Activated naive CD8-positive, alpha-beta T cell treated with anti-CD3 and anti-CD28 coated beads, Interleukin-2, amount 10 ng/mL, durations not matched to agents 7 days and 5 days (primary cell): ENCODE measurements around the gene TRA2B. TPM values are rescaled to one million over a fixed set of nuclear protein-coding genes. Genes with fewer than 3 reads are reported as not detected.

ENCODE experiments used
- ATAC-seq: fragments of 150-1000 bp; cut with Tn5 transposase; one replicate; pipeline ENCODE4 v1.10.0; 2021; ENCODE audit warnings: low read depth, moderate library complexity
- POLR2A ChIA-PET: fragments of 350-600 bp; sonication (Branson Sonifier 250); formaldehyde crosslinking; loops from one replicate; lab custom pipeline; 2021; ENCODE audit warnings: antibody characterized with exemption; lab: Charles Lee
- DNase-seq: peaks from one replicate; pipeline ENCODE4 v3.0.0; 2021
- H3K27ac Mint-ChIP-seq: one replicate; pipeline ENCODE4 v1.8.0; 2022; ENCODE audit warnings: mild to moderate bottlenecking, mixed read lengths
- H3K27me3 Mint-ChIP-seq: one replicate; pipeline ENCODE4 v1.8.0; 2022; ENCODE audit warnings: mild to moderate bottlenecking, moderate library complexity, mixed read lengths
- H3K36me3 Mint-ChIP-seq: one replicate; pipeline ENCODE4 v1.8.0; 2021; ENCODE audit warnings: mild to moderate bottlenecking, mixed read lengths
- H3K4me1 Mint-ChIP-seq: one replicate; pipeline ENCODE4 v1.8.0; 2021; ENCODE audit warnings: mixed read lengths
- H3K4me3 Mint-ChIP-seq: one replicate; pipeline ENCODE4 v1.8.0; 2022; ENCODE audit warnings: mild to moderate bottlenecking, moderate library complexity, mixed read lengths
- H3K9me3 Mint-ChIP-seq: one replicate; pipeline ENCODE4 v1.8.0; 2021; ENCODE audit warnings: mixed read lengths
- total RNA-seq, 2 experiments: library from RNA; stranded (reverse); gene quantifications; one replicate each; pipeline ENCODE4 v1.2.3, GENCODE V29; 2021

The TRA2B gene
- total RNA-seq, 2 experiments from 2014 or later = 222 to 243 TPM

DNA sequence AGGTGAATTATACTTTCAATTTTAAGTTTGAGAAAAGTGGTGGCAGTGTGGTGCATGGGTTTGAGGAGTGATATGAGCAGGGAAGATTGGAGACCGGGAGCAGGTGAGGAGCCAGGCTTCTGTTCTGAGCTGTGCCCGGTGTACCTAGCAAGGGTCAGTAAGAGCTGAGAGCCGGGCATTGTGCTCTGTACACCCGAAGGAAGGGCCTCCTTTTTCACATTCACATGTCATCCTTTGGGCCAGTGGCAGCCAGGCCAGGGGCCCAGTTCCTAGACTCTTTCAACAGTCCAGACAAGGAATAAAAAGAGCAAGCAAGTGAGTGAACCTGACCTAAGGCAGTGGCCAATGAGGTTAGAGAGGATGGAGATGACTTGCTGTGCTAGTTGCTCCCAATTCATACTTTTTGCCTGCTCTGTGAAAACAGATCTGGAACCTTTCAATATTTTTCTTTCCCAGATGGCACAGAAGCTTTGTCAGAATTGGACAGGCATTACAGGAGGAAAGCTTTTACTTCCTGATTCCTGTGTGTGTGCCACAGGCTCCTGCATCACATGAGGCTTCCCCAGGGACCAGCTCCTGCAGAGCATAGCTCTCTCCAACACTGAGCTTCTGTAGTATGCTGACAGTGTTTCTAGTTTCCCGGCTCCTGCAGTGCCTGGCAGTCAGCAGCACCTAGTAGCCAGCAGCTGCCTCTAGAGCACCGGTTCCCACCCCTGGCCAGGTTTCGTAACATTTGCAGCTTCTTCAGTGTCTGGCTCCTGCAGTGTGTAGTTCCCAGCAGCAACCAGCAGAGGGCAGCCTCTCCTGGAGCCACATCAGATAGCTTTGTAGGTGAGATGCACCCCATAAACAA is 5.3 kb upstream of the TRA2B start:
- Mint-ChIP-seq H3K27me3 (peaks cover 15% of the 10 kb centered on the region), H3K27ac (peak overlapping the region; percentile 67), H3K9me3 (peaks cover 5% of the 10 kb centered on the region), H3K4me3 (peak overlapping the region; percentile 59), H3K36me3 (peaks cover 7% of the 10 kb centered on the region), H3K4me1 (peaks cover 18% of the 10 kb centered on the region)
- DNase-seq (peak; percentile 87), ATAC-seq (peak; percentile 95)
- POLR2A ChIA-PET = interaction anchor here (0.6 to 1.9 kb wide), 7 partner anchors 11 to 840 kb away, joined by 3 to 8 read pairs (median 4); partner anchors contain the start of genes EIF4A2 and SENP2

GRCh38 chr3:185942396-185942795 is 4.6 kb upstream of the TRA2B start:
- Mint-ChIP-seq H3K27me3 (peaks cover 12% of the 10 kb centered on the region), H3K9me3 (peaks cover 6% of the 10 kb centered on the region), H3K27ac (peak overlapping the region; percentile 0), H3K36me3 (peaks cover 12% of the 10 kb centered on the region), H3K4me3 (peak overlapping the region; percentile 17), H3K4me1 (peaks cover 18% of the 10 kb centered on the region)
- no peak for ATAC-seq
- DNase-seq = no peak
- POLR2A ChIA-PET = interaction anchor here (1.9 kb wide), 1 partner anchor 841 kb away, joined by 8 read pairs; the partner anchor contains the start of gene EIF4A2

DNA sequence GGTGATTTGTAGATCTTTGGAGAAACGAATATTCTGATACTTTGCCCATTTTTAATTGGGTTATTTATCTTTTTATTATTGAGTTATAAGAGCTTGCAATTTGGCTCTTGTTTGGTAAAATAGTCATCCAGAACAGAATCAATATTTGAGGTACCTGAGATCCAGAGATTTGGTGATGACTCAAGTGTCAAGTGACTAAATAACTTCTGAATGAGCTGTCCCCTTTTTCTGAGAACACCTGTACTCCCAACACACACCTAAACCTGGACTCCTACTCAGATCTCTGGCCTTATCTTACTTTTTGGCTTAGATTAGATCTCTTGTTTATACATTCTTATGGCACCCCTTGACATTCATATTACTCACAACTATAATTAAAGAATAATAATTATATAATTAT is 3.1 kb upstream of the TRA2B start:
- Mint-ChIP-seq H3K4me1 (peaks cover 18% of the 10 kb centered on the region), H3K27ac (no peak overlapping the region), H3K4me3 (no peak overlapping the region), H3K27me3 (peaks cover 6% of the 10 kb centered on the region), H3K36me3 (peaks cover 20% of the 10 kb centered on the region), H3K9me3 (peaks cover 6% of the 10 kb centered on the region)
- POLR2A ChIA-PET = no interaction called here
- ATAC-seq = no peak
- no peak for DNase-seq

GRCh38 chr3:185939721-185940120 is 1.9 kb upstream of the TRA2B start:
- Mint-ChIP-seq H3K4me3 (no peak overlapping the region), H3K4me1 (peaks cover 29% of the 10 kb centered on the region), H3K9me3 (peaks cover 6% of the 10 kb centered on the region), H3K27ac (peak overlapping the region; percentile 43), H3K27me3 (peaks cover 6% of the 10 kb centered on the region), H3K36me3 (peaks cover 33% of the 10 kb centered on the region)
- DNase-seq = no peak
- no peak for ATAC-seq
- POLR2A ChIA-PET = no interaction called here

- peaks cover 6% of the 10 kb centered on the region for H3K9me3 Mint-ChIP-seq
- H3K4me1 Mint-ChIP-seq = peaks cover 39% of the 10 kb centered on the region
- DNase-seq = peak; percentile 89
- peaks cover 6% of the 10 kb centered on the region for H3K27me3 Mint-ChIP-seq
- peak overlapping the region; percentile 99 for H3K4me3 Mint-ChIP-seq
- peak overlapping the region; percentile 100 for H3K27ac Mint-ChIP-seq
- POLR2A ChIA-PET = interaction anchor here (0.6 to 3.5 kb wide), 18 partner anchors 10 to 1431 kb away, joined by 3 to 68 read pairs (median 4); partner anchors contain the start of genes DNAJB11, EIF4A2, RPL39L and RTP4
- peak; percentile 58 for ATAC-seq
- peaks cover 43% of the 10 kb centered on the region for H3K36me3 Mint-ChIP-seq
These were observed 763 bp downstream of the TRA2B start for GRCh38 chr3:185936814-185937688.

- H3K9me3 Mint-ChIP-seq = peaks cover 6% of the 10 kb centered on the region
- H3K4me1 Mint-ChIP-seq = peaks cover 46% of the 10 kb centered on the region
- peak overlapping the region; percentile 99 for H3K4me3 Mint-ChIP-seq
- peaks cover 6% of the 10 kb centered on the region for H3K27me3 Mint-ChIP-seq
- H3K27ac Mint-ChIP-seq = peak overlapping the region; percentile 100
- DNase-seq (no peak), ATAC-seq (no peak)
- POLR2A ChIA-PET = interaction anchor here (0.6 to 3.5 kb wide), 6 partner anchors 10 to 848 kb away, joined by 3 to 68 read pairs (median 24); partner anchors contain the start of genes DNAJB11, EIF4A2 and TBCCD1
- H3K36me3 Mint-ChIP-seq = peaks cover 51% of the 10 kb centered on the region
These were observed 1.6 kb downstream of the TRA2B start for GRCh38 chr3:185936273-185936629.

DNA sequence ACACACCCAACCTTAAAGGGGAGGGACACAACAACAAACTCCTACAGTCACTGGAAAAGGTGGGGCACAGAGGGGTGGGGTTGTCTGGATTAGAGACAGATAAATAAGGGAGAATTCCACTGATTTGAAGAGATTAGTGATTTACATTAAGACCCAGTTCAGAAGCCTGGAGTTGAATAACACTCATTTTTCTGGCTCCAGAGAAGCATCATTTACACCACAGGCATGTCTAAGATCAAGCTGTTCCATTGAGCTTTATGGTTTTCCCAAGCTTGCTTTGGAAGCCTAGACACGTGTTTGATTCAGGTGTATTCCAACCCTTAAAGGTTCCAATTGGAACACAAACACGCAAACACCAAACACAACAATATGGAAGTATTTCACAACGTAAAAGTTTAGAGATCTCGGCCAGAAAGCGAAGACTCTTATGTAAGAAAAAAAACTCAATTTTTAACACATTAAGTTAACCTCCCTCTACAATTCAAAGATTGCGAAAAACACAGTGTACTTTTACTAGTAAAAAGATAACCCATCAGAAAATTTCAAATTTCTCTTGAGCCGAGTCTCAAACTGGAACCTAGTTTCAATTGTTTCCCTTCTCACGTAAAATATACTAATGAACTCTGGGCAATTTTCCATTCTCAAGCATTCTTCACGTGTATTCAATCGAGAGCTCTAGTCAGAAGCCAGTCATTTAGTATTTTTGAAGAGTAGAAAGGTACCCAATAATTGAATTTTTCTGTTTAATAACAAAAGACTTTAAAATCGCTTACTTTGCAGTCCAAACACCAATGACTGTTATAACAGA is 2.1 kb downstream of the TRA2B start:
- POLR2A ChIA-PET = interaction anchor here (0.6 to 3.5 kb wide), 5 partner anchors 9 to 848 kb away, joined by 3 to 68 read pairs (median 32); partner anchors contain the start of genes DNAJB11, EIF4A2 and TBCCD1
- no peak for DNase-seq
- Mint-ChIP-seq H3K4me1 (peaks cover 51% of the 10 kb centered on the region), H3K27me3 (peaks cover 6% of the 10 kb centered on the region), H3K4me3 (peak overlapping the region; percentile 99), H3K36me3 (peaks cover 56% of the 10 kb centered on the region), H3K27ac (peak overlapping the region; percentile 100), H3K9me3 (peaks cover 6% of the 10 kb centered on the region)
- no peak for ATAC-seq

DNA sequence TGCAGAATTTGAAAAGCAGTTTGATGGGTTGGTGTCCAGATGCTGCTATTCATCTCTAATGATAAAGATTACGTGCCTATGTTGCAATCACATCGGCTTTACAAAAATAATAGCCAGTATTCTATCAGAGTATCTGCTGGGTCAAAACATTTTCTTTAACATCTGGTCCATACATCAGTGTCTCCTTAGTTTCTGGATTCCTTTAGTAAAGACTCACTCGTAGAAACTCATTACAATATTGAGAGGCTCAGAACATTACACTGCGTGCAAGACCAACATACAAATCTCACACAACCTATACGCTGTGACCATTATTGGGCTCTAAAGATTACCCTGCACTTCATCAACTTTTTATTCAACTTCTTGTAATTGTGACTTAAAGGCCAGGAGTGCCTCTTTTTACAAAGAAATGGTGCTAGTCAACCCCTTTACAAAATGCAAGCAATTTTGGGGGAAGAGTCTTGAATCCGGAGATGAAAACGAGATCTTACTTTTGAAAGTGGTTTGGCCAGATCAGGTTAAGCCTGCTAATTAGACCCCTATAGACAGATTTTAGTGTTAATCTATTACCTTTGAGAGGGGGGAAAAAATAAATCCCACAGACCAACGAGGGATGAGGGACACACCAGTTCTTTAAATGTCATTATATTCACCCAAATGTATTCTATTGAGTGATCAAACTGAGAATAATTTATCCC is 2.9 kb downstream of the TRA2B start:
- Mint-ChIP-seq H3K27me3 (peaks cover 5% of the 10 kb centered on the region), H3K4me3 (peak overlapping the region; percentile 99), H3K36me3 (peaks cover 62% of the 10 kb centered on the region), H3K4me1 (peaks cover 56% of the 10 kb centered on the region), H3K9me3 (peaks cover 5% of the 10 kb centered on the region), H3K27ac (peak overlapping the region; percentile 100)
- DNase-seq = no peak
- POLR2A ChIA-PET = interaction anchor here (1.0 to 3.4 kb wide), 2 partner anchors 11 to 849 kb away, joined by 4 to 32 read pairs; partner anchors contain the start of gene EIF4A2
- no peak for ATAC-seq

DNA sequence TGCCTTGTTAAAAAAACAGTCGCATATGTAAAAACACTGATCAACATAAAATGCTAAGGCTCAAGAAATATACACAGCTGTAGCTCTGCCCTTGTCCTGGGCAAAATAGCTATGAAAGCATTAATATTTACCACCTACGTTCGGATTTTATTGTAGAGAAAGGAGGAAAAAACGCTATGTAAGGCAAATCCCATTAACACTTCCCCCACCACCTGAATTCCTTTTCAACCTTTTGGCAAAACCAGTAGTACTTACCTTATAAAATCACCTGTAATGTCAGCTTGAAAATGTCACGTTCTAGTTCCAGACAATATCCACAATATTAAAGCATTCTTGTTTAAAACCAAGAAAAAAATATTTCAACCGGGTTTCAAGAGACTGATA is 3.6 kb downstream of the TRA2B start:
- H3K4me3 Mint-ChIP-seq = peak overlapping the region; percentile 99
- no peaks in the 10 kb centered on the region for H3K27me3 Mint-ChIP-seq
- peak overlapping the region; percentile 79 for H3K27ac Mint-ChIP-seq
- H3K36me3 Mint-ChIP-seq = peaks cover 65% of the 10 kb centered on the region
- DNase-seq (no peak), ATAC-seq (no peak)
- POLR2A ChIA-PET = interaction anchor here (1.0 kb wide), 1 partner anchor 10 kb away, joined by 4 read pairs; no protein-coding TSS in a partner anchor
- H3K9me3 Mint-ChIP-seq = peaks cover 3% of the 10 kb centered on the region
- peaks cover 61% of the 10 kb centered on the region for H3K4me1 Mint-ChIP-seq

- peak overlapping the region; percentile 99 for H3K4me3 Mint-ChIP-seq
- DNase-seq (no peak), ATAC-seq (no peak)
- peak overlapping the region; percentile 79 for H3K27ac Mint-ChIP-seq
- H3K4me1 Mint-ChIP-seq = peaks cover 67% of the 10 kb centered on the region
- H3K36me3 Mint-ChIP-seq = peaks cover 67% of the 10 kb centered on the region
- no peaks in the 10 kb centered on the region for H3K27me3 Mint-ChIP-seq
- peaks cover 3% of the 10 kb centered on the region for H3K9me3 Mint-ChIP-seq
- POLR2A ChIA-PET = interaction anchor here (1.0 to 1.3 kb wide), 2 partner anchors 9 to 10 kb away, joined by 4 read pairs; no protein-coding TSS in a partner anchor
These were observed 4.2 kb downstream of the TRA2B start for GRCh38 chr3:185933374-185934173.
